Upper lobe of right lung (tissue), 1 donor: ENCODE results near the gene PLXND1. TPM values are rescaled to one million over a fixed set of nuclear protein-coding genes. Genes with fewer than 3 reads are reported as not detected.

ENCODE experiments used
- ATAC-seq: fragments of 200-7000 bp; cut with Tn5 transposase; one replicate; pipeline ENCODE4 v1.9.1; 2020; ENCODE audit warnings: mild to moderate bottlenecking, moderate library complexity
- DNase-seq: peaks from one replicate; pipeline ENCODE4 v3.0.0-alpha.2; 2020
- H3K27ac ChIP-seq: fragments of 200-600 bp; one replicate; pipeline ENCODE4 v1.8.0; 2022
- H3K27me3 ChIP-seq: fragments of 200-600 bp; one replicate; pipeline ENCODE4 v1.8.0; 2022; ENCODE audit warnings: mild to moderate bottlenecking
- H3K36me3 ChIP-seq: fragments of 200-600 bp; one replicate; pipeline ENCODE4 v1.8.0; 2022
- H3K4me1 ChIP-seq: fragments of 200-600 bp; one replicate; pipeline ENCODE4 v1.8.0; 2022
- H3K4me3 ChIP-seq: fragments of 200-600 bp; one replicate; pipeline ENCODE4 v1.8.0; 2022; ENCODE audit warnings: mild to moderate bottlenecking
- H3K9me3 ChIP-seq: fragments of 200-600 bp; one replicate; pipeline ENCODE4 v1.8.0; 2022
- CTCF ChIP-seq: fragments of 200-600 bp; IDR thresholded peaks from one replicate; pipeline ENCODE4 v1.8.0; 2022; ENCODE audit warnings: antibody characterized with exemption
- intact Hi-C: fragments of 100-400 bp; cut with DNase I; formaldehyde crosslinking; loops from one replicate; pipeline ENCODE4 v1.11.0; 2022
- total RNA-seq: library from RNA; stranded (reverse); fragmentation: NEBNext Ultra II Directional; extraction: Animal tissue kit (Norgen Biotek cat#: 25700); gene quantifications from one replicate; pipeline ENCODE4 v1.2.1, GENCODE V29; 2021
- donor health status: DM: no; HTN: yes; CAD: no; lungs with severe emphysema.

PLXND1 gene
- total RNA-seq, 1 donor from 2014 or later, result 284 TPM

- no peak for ATAC-seq
- intact Hi-C loops, result no loop called here
- peaks cover 26% of the 10 kb centered on the region for H3K4me1 ChIP-seq
- DNase-seq, result no peak
- no peak overlapping the region for H3K27ac ChIP-seq
- peaks cover 78% of the 10 kb centered on the region for H3K36me3 ChIP-seq
- no peaks in the 10 kb centered on the region for H3K27me3 ChIP-seq
- no peak for TF ChIP-seq CTCF
- no peak overlapping the region for H3K4me3 ChIP-seq
- H3K9me3 ChIP-seq, result no peaks in the 10 kb centered on the region
These were observed 24.9 kb downstream of the PLXND1 start for GRCh38 chr3:129581623-129582022.

- Histone ChIP-seq H3K27ac (no peak overlapping the region), H3K9me3 (no peaks in the 10 kb centered on the region), H3K4me3 (no peak overlapping the region), H3K4me1 (peaks cover 29% of the 10 kb centered on the region), H3K27me3 (no peaks in the 10 kb centered on the region), H3K36me3 (peaks cover 73% of the 10 kb centered on the region)
- no peak for TF ChIP-seq CTCF
- intact Hi-C loops, result no loop called here
- no peak for ATAC-seq
- no peak for DNase-seq
These were observed 26.5 kb downstream of the PLXND1 start for GRCh38 chr3:129579991-129580390.

GRCh38 chr3:129577925-129578786, 28.3 kb downstream of the PLXND1 start:
- H3K36me3 ChIP-seq, result peaks cover 74% of the 10 kb centered on the region
- intact Hi-C loops, result no loop called here
- peaks cover 29% of the 10 kb centered on the region for H3K4me1 ChIP-seq
- ATAC-seq (peak; percentile 45), DNase-seq (no peak)
- H3K27ac ChIP-seq, result peak overlapping the region; percentile 79
- no peaks in the 10 kb centered on the region for H3K9me3 ChIP-seq
- no peaks in the 10 kb centered on the region for H3K27me3 ChIP-seq
- TF ChIP-seq CTCF, result no peak
- no peak overlapping the region for H3K4me3 ChIP-seq

GRCh38 chr3:129577366-129577765, 29.1 kb downstream of the PLXND1 start:
- Histone ChIP-seq H3K9me3 (no peaks in the 10 kb centered on the region), H3K36me3 (peaks cover 74% of the 10 kb centered on the region), H3K4me3 (no peak overlapping the region), H3K4me1 (peaks cover 29% of the 10 kb centered on the region), H3K27me3 (no peaks in the 10 kb centered on the region), H3K27ac (peak overlapping the region; percentile 79)
- no peak for DNase-seq
- no peak for ATAC-seq
- intact Hi-C loops, result no loop called here
- no peak for TF ChIP-seq CTCF

GRCh38 chr3:129576514-129577352, 29.7 kb downstream of the PLXND1 start:
- intact Hi-C loops, result no loop called here
- no peaks in the 10 kb centered on the region for H3K27me3 ChIP-seq
- no peaks in the 10 kb centered on the region for H3K9me3 ChIP-seq
- H3K4me1 ChIP-seq, result peaks cover 29% of the 10 kb centered on the region
- peak overlapping the region; percentile 79 for H3K27ac ChIP-seq
- DNase-seq, result no peak
- no peak for TF ChIP-seq CTCF
- ATAC-seq, result peak; percentile 48
- H3K4me3 ChIP-seq, result no peak overlapping the region
- peaks cover 74% of the 10 kb centered on the region for H3K36me3 ChIP-seq
